GM12878 (cell line): ENCODE measurements around the gene DOCK7. TPM values are rescaled to one million over a fixed set of nuclear protein-coding genes. Genes with fewer than 3 reads are reported as not detected.

ENCODE experiments used
- ATAC-seq: fragments of 200-7000 bp; cut with Tn5 transposase; 3 replicates; pipeline ENCODE4 v1.9.1; 2020; ENCODE audit warnings: mild to moderate bottlenecking, moderate library complexity
- BruUV-seq: library from RNA; stranded (reverse); fragments of 400-500 nt; replicated peaks from 2 replicates; lab custom pipeline; 2021; lab: Mats Ljungman, UMichigan
- CTCF ChIA-PET: fragments of 300-600 bp; sonication (Branson Sonifier 250); formaldehyde crosslinking; extraction: SDS; loops from one replicate; lab custom pipeline; 2021; ENCODE audit warnings: inconsistent platforms; lab: Yijun Ruan, JAX
- POLR2A ChIA-PET: fragments of 350-600 bp; formaldehyde crosslinking; extraction: SDS; loops from one replicate; lab custom pipeline; 2021; ENCODE audit warnings: inconsistent platforms; lab: Charles Lee
- RAD21 ChIA-PET: fragments of 300-600 bp; sonication (Branson Sonifier 250); formaldehyde crosslinking; loops from one replicate; lab custom pipeline; 2023; ENCODE audit warnings: antibody characterized with exemption; ENCODE audit not compliant: unreplicated experiment; lab: Charles Lee
- SMC1A ChIA-PET: fragments of 300-600 bp; sonication (Branson Sonifier 250); formaldehyde crosslinking; loops from one replicate; lab custom pipeline; 2023; ENCODE audit not compliant: unreplicated experiment, uncharacterized antibody; lab: Charles Lee
- DNase-seq: peaks from one replicate; pipeline ENCODE4 v3.0.0-alpha.2; 2011; ENCODE audit warnings: low read depth, low spot score
- FAIRE-seq: peaks from 3 replicates; lab custom pipeline; 2011; peaks lifted over from hg19 to GRCh38; lab: Jason Lieb, UNC
- H2AFZ ChIP-seq: 2 replicates; pipeline ENCODE4 v1.6.0; 2011; ENCODE audit warnings: low read depth, low read length, control low read depth; ENCODE audit not compliant: control insufficient read depth
- H3K27ac ChIP-seq: 2 replicates; pipeline ENCODE4 v1.5.1; 2011; ENCODE audit warnings: control low read depth; ENCODE audit not compliant: control insufficient read depth, insufficient read depth
- H3K27me3 ChIP-seq, 2 experiments: replicated peaks in 1 of 2; 2 replicates each; pipeline versions ENCODE4 v1.6.0 to v1.6.1; 2011; ENCODE audit warnings: low read length in 1 of 2; ENCODE audit not compliant: control insufficient read depth in 2 of 2, insufficient read depth in 2 of 2
- H3K36me3 ChIP-seq, 2 experiments: 2 replicates each; pipeline ENCODE4 v1.5.1; 2011; ENCODE audit warnings: low read length in 1 of 2; ENCODE audit not compliant: control insufficient read depth in 2 of 2, insufficient read depth in 2 of 2
- H3K4me1 ChIP-seq: 2 replicates; pipeline ENCODE4 v1.6.1; 2011; ENCODE audit warnings: mild to moderate bottlenecking, low read length, moderate library complexity, mixed read lengths; ENCODE audit not compliant: control insufficient read depth, insufficient read depth
- H3K4me2 ChIP-seq: 2 replicates; pipeline ENCODE4 v1.6.0; 2011; ENCODE audit warnings: control low read depth; ENCODE audit not compliant: control insufficient read depth, insufficient read depth
- H3K4me3 ChIP-seq: fragments of 200-600 bp; sonication (generic); 2 replicates; pipeline ENCODE4 v1.5.1; 2016
- H3K79me2 ChIP-seq: 2 replicates; pipeline ENCODE4 v1.6.0; 2011; ENCODE audit warnings: low read length; ENCODE audit not compliant: control insufficient read depth, insufficient read depth
- H3K9ac ChIP-seq: 2 replicates; pipeline ENCODE4 v1.8.0; 2011; ENCODE audit warnings: low read length, control low read depth, mixed read lengths; ENCODE audit not compliant: control insufficient read depth, insufficient read depth
- H3K9me3 ChIP-seq: replicated peaks from 3 replicates; pipeline ENCODE4 v1.5.1; 2011; ENCODE audit warnings: mild to moderate bottlenecking, low read length; ENCODE audit not compliant: control insufficient read depth, insufficient read depth
- H4K20me1 ChIP-seq: 2 replicates; pipeline ENCODE4 v1.6.0; 2011; ENCODE audit not compliant: control insufficient read depth, insufficient read depth
- ATF7 ChIP-seq: fragments of 450-650 bp; IDR thresholded peaks from 2 replicates; pipeline ENCODE4 v1.6.1; 2016; ENCODE audit warnings: low read depth, mild to moderate bottlenecking
- CEBPB ChIP-seq, 2 experiments: fragments of 150-350 bp in 1 of 2; IDR thresholded peaks; 2 replicates each; pipeline ENCODE4 v1.6.1; 2012 to 2014; ENCODE audit warnings: low read depth in 2 of 2, low read length in 2 of 2, borderline replicate concordance in 1 of 2, inconsistent platforms in 1 of 2
- DPF2 ChIP-seq: fragments of 450-650 bp; IDR thresholded peaks from 2 replicates; pipeline ENCODE4 v1.6.1; 2017; ENCODE audit warnings: mild to moderate bottlenecking
- E2F4 ChIP-seq: IDR thresholded peaks from 2 replicates; pipeline ENCODE4 v1.6.1; 2012; ENCODE audit warnings: low read depth, low read length, improper control_type of control experiment
- EP300 ChIP-seq, 2 experiments: fragments of 150-350 bp in 1 of 2; IDR thresholded peaks; 2 replicates each; pipeline ENCODE4 v1.6.1; 2011 to 2012; ENCODE audit warnings: low read depth in 2 of 2, low read length in 2 of 2, borderline replicate concordance in 1 of 2, improper control_type of control experiment in 1 of 2, inconsistent platforms in 1 of 2; ENCODE audit not compliant: control insufficient read depth in 1 of 2
- FOXM1 ChIP-seq: IDR thresholded peaks from 2 replicates; pipeline ENCODE4 v1.6.1; 2012; ENCODE audit warnings: low read depth, mild to moderate bottlenecking, inconsistent platforms, low read length, moderate library complexity
- HCFC1 ChIP-seq: fragments of 150-350 bp; IDR thresholded peaks from 2 replicates; pipeline ENCODE4 v1.6.1; 2014; ENCODE audit warnings: low read length
- HDGF ChIP-seq: fragments of 450-650 bp; IDR thresholded peaks from 2 replicates; pipeline ENCODE4 v1.6.1; 2016; ENCODE audit warnings: antibody characterized with exemption
- MXI1 ChIP-seq: fragments of 150-350 bp; IDR thresholded peaks from 2 replicates; pipeline ENCODE4 v1.6.1; 2011; ENCODE audit warnings: low read depth, mild to moderate bottlenecking, inconsistent platforms, low read length, improper control_type of control experiment
- NFIC ChIP-seq: IDR thresholded peaks from 2 replicates; pipeline ENCODE4 v1.6.1; 2012; ENCODE audit warnings: low read depth, mild to moderate bottlenecking, inconsistent platforms, low read length, moderate library complexity
- PAX5 ChIP-seq: IDR thresholded peaks from 2 replicates; pipeline ENCODE4 v1.6.1; 2011; ENCODE audit warnings: low read depth, low read length, borderline replicate concordance
- PAX8 ChIP-seq: fragments of 450-650 bp; IDR thresholded peaks from 2 replicates; pipeline ENCODE4 v1.6.1; 2017; ENCODE audit warnings: mild to moderate bottlenecking, moderate library complexity
- POLR2AphosphoS2 ChIP-seq: IDR thresholded peaks from 2 replicates; pipeline ENCODE4 v1.6.1; 2011; ENCODE audit warnings: low read depth, mild to moderate bottlenecking, low read length, improper control_type of control experiment, moderate library complexity
- SPI1 ChIP-seq: IDR thresholded peaks from 2 replicates; pipeline ENCODE4 v1.6.1; 2011; ENCODE audit warnings: low read depth, mild to moderate bottlenecking, low read length, moderate library complexity, borderline replicate concordance; ENCODE audit not compliant: insufficient read depth
- TCF7 ChIP-seq: IDR thresholded peaks from 2 replicates; pipeline ENCODE4 v1.6.1; 2014; ENCODE audit warnings: antibody characterized with exemption, borderline replicate concordance
- WRNIP1 ChIP-seq: IDR thresholded peaks from 2 replicates; pipeline ENCODE4 v1.6.1; 2011; ENCODE audit warnings: low read depth, low read length, improper control_type of control experiment, borderline replicate concordance
- ZSCAN29 ChIP-seq: fragments of 450-650 bp; IDR thresholded peaks from 2 replicates; pipeline ENCODE4 v1.6.1; 2017; ENCODE audit warnings: mild to moderate bottlenecking, moderate library complexity
- WGBS: methylation state at CpG from one replicate; pipeline ENCODE4 v1.1.6; 2016; ENCODE audit warnings: low lambda C conversion rate; ENCODE audit not compliant: insufficient replicate concordance, insufficient coverage; ENCODE audit errors: missing lambda C conversion rate; 5-methylcytosine and 5-hydroxymethylcytosine counted together
- in situ Hi-C: fragments of 300-500 bp; cut with MboI; formaldehyde crosslinking; loops from 9 replicates; pipeline ENCODE4 v1.14.3; 2018; ENCODE audit warnings: mixed read lengths
- intact Hi-C: fragments of 100-400 bp; cut with micrococcal nuclease; formaldehyde crosslinking; loops from one replicate; pipeline ENCODE4 v1.14.2; 2022; ENCODE audit not compliant: unreplicated experiment
- polyA plus RNA-seq, 11 experiments: library from polyadenylated mRNA; depleted of rRNA in 4 of 11; unstranded in 6 of 11; stranded (reverse) in 5 of 11; fragments of >200 nt; fragmentation: Nextera tagmentation in 4 of 11; fragmentation: Illumina TruSeq in 1 of 11; extraction: Ambion mirVana in 4 of 11; extraction: Trizol in 1 of 11; gene quantifications; 1 replicate in 1 of 11; 2 replicates in 10 of 11; pipeline versions ENCODE4 v1.2.1 to v1.2.3, GENCODE V29; 2011 to 2016; ENCODE audit warnings: inconsistent platforms in 2 of 11, missing spikeins in 2 of 11, low read depth in 1 of 11
- total RNA-seq, 4 experiments: library from RNA; depleted of rRNA in 3 of 4; stranded (reverse); fragments of >200 nt in 3 of 4; fragmentation: Illumina TruSeq in 1 of 4; extraction: Trizol in 1 of 4; gene quantifications; 2 replicates each; pipeline versions ENCODE4 v1.2.1 to v1.2.3, GENCODE V29; 2013 to 2021
- TF ChIP-seq, protein P1 (sequence below): fragments of 450-650 bp; IDR thresholded peaks from 2 replicates; pipeline ENCODE4 v1.6.1; 2017; ENCODE audit warnings: mild to moderate bottlenecking, low read depth, inconsistent platforms; ENCODE audit not compliant: poor library complexity, severe bottlenecking
- TF ChIP-seq, protein P2 (sequence below): fragments of 450-650 bp; IDR thresholded peaks from 2 replicates; pipeline ENCODE4 v1.6.1; 2017; ENCODE audit warnings: borderline replicate concordance

The DOCK7 gene
- total and polyA plus RNA-seq, 10 of the 15 experiments (the other 5 are each of a cell fraction or from before 2014, with no cell fraction given) = 4.8 to 34.6 (median 26.9) TPM

DNA sequence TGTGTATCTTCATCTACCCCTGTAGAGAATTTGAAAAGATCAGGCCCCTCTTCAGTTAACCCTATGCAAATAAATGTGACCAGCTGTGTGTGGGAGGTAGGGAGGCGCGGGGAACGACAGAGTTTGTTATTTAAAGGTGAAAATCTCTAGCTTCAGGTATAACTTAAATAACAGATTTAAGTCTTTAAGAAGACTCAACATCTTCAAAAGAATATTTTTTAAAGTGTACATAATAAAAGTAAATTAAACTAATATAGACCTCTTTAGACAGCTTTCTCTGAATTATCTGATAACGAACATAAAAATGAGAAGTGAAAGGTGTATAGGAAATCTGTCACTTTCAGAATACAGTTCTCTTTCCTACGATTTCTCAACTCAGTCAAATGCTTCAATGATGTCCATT is 74.9 kb downstream of the DOCK7 start:
- ChIA-PET POLR2A (interaction anchor here (0.7 to 2.0 kb wide), 3 partner anchors 9 to 17 kb away, joined by 3 to 10 read pairs (median 3); no protein-coding TSS in a partner anchor), SMC1A (interaction anchor here (0.6 to 3.2 kb wide), 13 partner anchors 10 to 133 kb away, joined by 3 to 50 read pairs (median 3); partner anchors contain the start of gene ANGPTL3), CTCF (interaction anchor here (0.9 to 3.2 kb wide), 5 partner anchors 10 to 132 kb away, joined by 3 to 27 read pairs (median 3); no protein-coding TSS in a partner anchor), RAD21 (interaction anchor here (1.2 to 2.5 kb wide), 7 partner anchors 9 to 133 kb away, joined by 3 to 31 read pairs (median 6); no protein-coding TSS in a partner anchor)
- H4K20me1 ChIP-seq = no peaks in the 10 kb centered on the region
- no peak overlapping the region for H3K9ac ChIP-seq
- ATAC-seq (peak; percentile 98), DNase-seq (peak; percentile 27), FAIRE-seq (no peak)
- no TSS peak for BruUV-seq
- no peaks in the 10 kb centered on the region for H3K79me2 ChIP-seq
- intact Hi-C loops (loop anchor here (10.0 kb wide), 1 partner anchor 131 kb away; no protein-coding TSS in a partner anchor), in situ Hi-C loops (no loop called here)
- 0 out of 2 replicates have a peak overlapping the region, but pooled peaks have one; percentile 4 for H3K4me3 ChIP-seq
- H3K27me3 ChIP-seq = no peaks in the 10 kb centered on the region
- peaks cover 11% of the 10 kb centered on the region for H3K4me1 ChIP-seq
- no peaks in the 10 kb centered on the region; the same call in 1 of the 3 replicates for H3K9me3 ChIP-seq
- 23% methylated on average over 5 of the region's 5 CpGs for WGBS
- H3K27ac ChIP-seq = peak overlapping the region; percentile 66
- peak overlapping the region; percentile 42 for H3K4me2 ChIP-seq
- peaks cover 0 to 6% of the 10 kb centered on the region in 2 experiments; a peak in 1 of 4 replicates for H3K36me3 ChIP-seq
- H2AFZ ChIP-seq = peak overlapping the region; percentile 39; the same call in 1 of the 2 replicates
- peak; percentile 50; the same call in 1 of the 2 replicates for TF ChIP-seq ATF7
- peak; percentile 87 for TF ChIP-seq SPI1
- 0 out of 2 replicates have a peak, but pooled peaks have one; percentile 15 for TF ChIP-seq PAX8
- peak; percentile 31 to 75; a peak in 3 of 4 replicates for TF ChIP-seq EP300 (IDR thresholded peaks at IDR 0.05; ENCODE audit: borderline replicate concordance in 1 of 2, control insufficient read depth in 1 of 2, low read depth in 2 of 2, low read length in 2 of 2)
- no peak for TF ChIP-seq ZSCAN29
- no peak for TF ChIP-seq HCFC1
- peak; percentile 69 for TF ChIP-seq NFIC
- TF ChIP-seq, protein P1, sequence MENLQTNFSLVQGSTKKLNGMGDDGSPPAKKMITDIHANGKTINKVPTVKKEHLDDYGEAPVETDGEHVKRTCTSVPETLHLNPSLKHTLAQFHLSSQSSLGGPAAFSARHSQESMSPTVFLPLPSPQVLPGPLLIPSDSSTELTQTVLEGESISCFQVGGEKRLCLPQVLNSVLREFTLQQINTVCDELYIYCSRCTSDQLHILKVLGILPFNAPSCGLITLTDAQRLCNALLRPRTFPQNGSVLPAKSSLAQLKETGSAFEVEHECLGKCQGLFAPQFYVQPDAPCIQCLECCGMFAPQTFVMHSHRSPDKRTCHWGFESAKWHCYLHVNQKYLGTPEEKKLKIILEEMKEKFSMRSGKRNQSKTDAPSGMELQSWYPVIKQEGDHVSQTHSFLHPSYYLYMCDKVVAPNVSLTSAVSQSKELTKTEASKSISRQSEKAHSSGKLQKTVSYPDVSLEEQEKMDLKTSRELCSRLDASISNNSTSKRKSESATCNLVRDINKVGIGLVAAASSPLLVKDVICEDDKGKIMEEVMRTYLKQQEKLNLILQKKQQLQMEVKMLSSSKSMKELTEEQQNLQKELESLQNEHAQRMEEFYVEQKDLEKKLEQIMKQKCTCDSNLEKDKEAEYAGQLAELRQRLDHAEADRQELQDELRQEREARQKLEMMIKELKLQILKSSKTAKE = peak; percentile 26
- TF ChIP-seq TCF7 = no peak
- TF ChIP-seq DPF2 = peak; percentile 87
- TF ChIP-seq, protein P2, sequence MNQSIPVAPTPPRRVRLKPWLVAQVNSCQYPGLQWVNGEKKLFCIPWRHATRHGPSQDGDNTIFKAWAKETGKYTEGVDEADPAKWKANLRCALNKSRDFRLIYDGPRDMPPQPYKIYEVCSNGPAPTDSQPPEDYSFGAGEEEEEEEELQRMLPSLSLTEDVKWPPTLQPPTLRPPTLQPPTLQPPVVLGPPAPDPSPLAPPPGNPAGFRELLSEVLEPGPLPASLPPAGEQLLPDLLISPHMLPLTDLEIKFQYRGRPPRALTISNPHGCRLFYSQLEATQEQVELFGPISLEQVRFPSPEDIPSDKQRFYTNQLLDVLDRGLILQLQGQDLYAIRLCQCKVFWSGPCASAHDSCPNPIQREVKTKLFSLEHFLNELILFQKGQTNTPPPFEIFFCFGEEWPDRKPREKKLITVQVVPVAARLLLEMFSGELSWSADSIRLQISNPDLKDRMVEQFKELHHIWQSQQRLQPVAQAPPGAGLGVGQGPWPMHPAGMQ = no peak
- TF ChIP-seq MXI1 = no peak
- TF ChIP-seq HDGF = no peak
- TF ChIP-seq E2F4 = no peak
- TF ChIP-seq CEBPB (IDR thresholded peaks at IDR 0.05; ENCODE audit: borderline replicate concordance in 1 of 2, low read depth in 2 of 2, low read length in 2 of 2) = no peak
- TF ChIP-seq FOXM1 = 0 out of 2 replicates have a peak, but pooled peaks have one; percentile 36
- no peak for TF ChIP-seq PAX5
- TF ChIP-seq POLR2AphosphoS2 = no peak
- no peak for TF ChIP-seq WRNIP1
